NCI-H1048 (cell line): ENCODE results near the gene CXorf49.
"Not testable (repeated sequence)": the region's sequence is repeated elsewhere in the genome, so short reads cannot be mapped to it uniquely, and the experiment has no call there.

Source experiments
- DNase-seq: peaks from one replicate; lab custom pipeline; 2025; lab: John Stamatoyannopoulos, UW

CXorf49 gene

DNA sequence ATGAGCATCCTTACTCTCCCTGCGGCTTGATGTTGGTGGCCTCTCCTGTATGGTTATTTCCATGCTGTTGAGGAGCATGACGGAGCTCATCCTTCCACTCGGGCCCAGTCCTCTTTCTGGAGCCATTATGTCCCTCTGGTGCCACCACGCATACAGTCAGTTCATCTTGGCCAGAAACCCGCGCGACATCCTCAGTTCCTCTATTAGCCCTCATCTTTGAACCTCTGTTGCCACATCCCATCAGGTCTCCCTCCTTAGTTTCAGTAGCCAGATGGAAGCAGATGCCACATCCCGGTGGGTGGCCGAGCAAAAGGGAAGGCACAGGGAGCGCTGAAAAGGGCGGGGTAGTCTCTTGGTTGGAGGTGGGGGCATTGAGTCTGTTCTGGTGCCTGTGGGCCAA lies 46.1 kb downstream of the CXorf49 start:
- DNase-seq: no peak

- no peak for DNase-seq
Observed at GRCh38 chrX:71671043-71671780, 46.9 kb downstream of the CXorf49 start.

- not testable (repeated sequence) for DNase-seq
Observed at GRCh38 chrX:71669947-71670346, 48.1 kb downstream of the CXorf49 start.

DNA sequence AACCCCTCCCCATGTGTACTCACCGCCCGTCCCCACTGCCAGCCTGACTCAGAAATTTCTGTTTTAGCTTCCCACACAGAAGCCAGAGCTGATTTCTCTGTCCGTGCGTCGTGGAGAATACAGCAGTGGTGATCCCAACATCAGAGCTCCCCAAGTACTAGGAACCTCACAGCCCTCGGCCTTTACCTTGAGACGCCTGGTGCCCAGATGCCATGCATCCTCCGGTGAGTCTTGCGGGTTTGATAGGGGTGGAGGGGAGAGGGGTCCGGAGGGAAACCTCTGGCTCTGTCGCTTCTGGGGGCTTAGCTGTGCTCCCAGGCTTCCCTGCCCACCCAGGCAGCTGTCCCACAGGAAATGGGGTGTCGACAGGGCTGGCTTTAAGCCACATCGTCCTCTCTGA lies 48.6 kb downstream of the CXorf49 start:
- no peak for DNase-seq

- no peak for DNase-seq
Observed at GRCh38 chrX:71668248-71668595, 49.9 kb downstream of the CXorf49 start.

- DNase-seq: no peak
Observed at GRCh38 chrX:71667328-71668247, 50.5 kb downstream of the CXorf49 start, which contains the start of gene LOC101059915. Gene LOC101059915, plus strand, starts transcription at chrX:71667546.

- DNase-seq: no peak
Observed at GRCh38 chrX:71666240-71667223, 51.6 kb downstream of the CXorf49 start.

- DNase-seq: no peak
Observed at GRCh38 chrX:71665747-71666146, 52.3 kb downstream of the CXorf49 start.

DNA sequence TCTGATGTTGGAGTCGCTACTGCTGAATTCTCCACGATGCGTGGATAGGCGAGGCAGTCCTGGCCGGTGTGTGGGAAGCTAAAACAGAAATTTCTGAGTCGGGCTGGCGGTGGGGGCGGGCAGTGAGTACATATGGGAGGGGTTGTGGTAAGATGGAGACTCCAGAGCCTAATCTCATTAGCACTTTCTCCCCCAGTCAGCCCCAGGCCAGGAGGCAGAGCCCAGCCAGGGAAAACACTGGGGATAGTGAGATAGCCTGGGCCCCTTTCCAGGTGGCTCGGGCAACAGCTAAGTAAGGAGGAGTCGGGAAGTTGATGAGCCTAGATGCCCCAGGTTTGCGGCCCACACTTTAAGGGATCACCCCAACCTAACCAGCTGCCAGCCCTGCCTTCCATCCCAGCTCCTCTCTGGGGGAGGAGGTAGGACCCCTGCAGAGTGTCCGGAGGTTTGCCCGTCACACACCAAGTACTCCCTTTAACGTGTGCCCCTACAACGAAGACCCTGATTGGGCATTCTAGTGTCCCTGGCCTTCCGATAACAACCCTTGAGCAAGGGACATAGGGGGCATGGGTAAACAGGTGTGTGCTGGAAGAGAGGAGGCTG lies 53.1 kb downstream of the CXorf49 start:
- no peak for DNase-seq
